Ishikawa (cell line): ENCODE results near the gene HAO1.

Source experiments
- CEBPB ChIP-seq: IDR thresholded peaks from 2 replicates; pipeline ENCODE4 v1.6.1; 2012
- CREB1 ChIP-seq: IDR thresholded peaks from 2 replicates; pipeline ENCODE4 v1.6.1; 2012; ENCODE audit warnings: low read depth
- EGR1 ChIP-seq: IDR thresholded peaks from 2 replicates; pipeline ENCODE4 v1.6.1; 2012
- EP300 ChIP-seq: IDR thresholded peaks from 2 replicates; pipeline ENCODE4 v1.6.1; 2012; ENCODE audit warnings: borderline replicate concordance
- FOXM1 ChIP-seq: IDR thresholded peaks from 2 replicates; pipeline ENCODE4 v1.6.1; 2012; ENCODE audit warnings: low read depth, borderline replicate concordance
- NFIC ChIP-seq: IDR thresholded peaks from 2 replicates; pipeline ENCODE4 v1.6.1; 2012
- RAD21 ChIP-seq: IDR thresholded peaks from 2 replicates; pipeline ENCODE4 v1.6.1; 2012; ENCODE audit warnings: low read depth
- REST ChIP-seq: IDR thresholded peaks from 2 replicates; pipeline ENCODE4 v1.6.1; 2012; ENCODE audit warnings: low read depth, mild to moderate bottlenecking
- TAF1 ChIP-seq: IDR thresholded peaks from 2 replicates; pipeline ENCODE4 v1.6.1; 2012; ENCODE audit warnings: low read depth, mild to moderate bottlenecking
- TCF12 ChIP-seq: IDR thresholded peaks from 2 replicates; pipeline ENCODE4 v1.6.1; 2012; ENCODE audit warnings: low read depth
- TEAD4 ChIP-seq: IDR thresholded peaks from 2 replicates; pipeline ENCODE4 v1.6.1; 2012
- YY1 ChIP-seq: IDR thresholded peaks from 2 replicates; pipeline ENCODE4 v1.6.1; 2012; ENCODE audit warnings: low read depth
- ZBTB7A ChIP-seq: IDR thresholded peaks from 2 replicates; pipeline ENCODE4 v1.6.1; 2012; ENCODE audit warnings: low read depth
- TF ChIP-seq, protein P1 (sequence below): IDR thresholded peaks from 2 replicates; pipeline ENCODE4 v1.6.1; 2012
- TF ChIP-seq, protein P2 (sequence below): IDR thresholded peaks from 2 replicates; pipeline ENCODE4 v1.6.1; 2012

Gene HAO1

GRCh38 chr20:7912551-7912950 lies 27.7 kb downstream of the HAO1 start:
- no peak for TF ChIP-seq TCF12
- no peak for TF ChIP-seq RAD21
- TF ChIP-seq NFIC: no peak
- no peak for TF ChIP-seq TEAD4
- TF ChIP-seq YY1: no peak
- no peak for TF ChIP-seq REST

- no peak for TF ChIP-seq ZBTB7A
- TF ChIP-seq CEBPB: no peak
- no peak for TF ChIP-seq CREB1
Measured at GRCh38 chr20:7911586-7912330, 28.5 kb downstream of the HAO1 start.

DNA sequence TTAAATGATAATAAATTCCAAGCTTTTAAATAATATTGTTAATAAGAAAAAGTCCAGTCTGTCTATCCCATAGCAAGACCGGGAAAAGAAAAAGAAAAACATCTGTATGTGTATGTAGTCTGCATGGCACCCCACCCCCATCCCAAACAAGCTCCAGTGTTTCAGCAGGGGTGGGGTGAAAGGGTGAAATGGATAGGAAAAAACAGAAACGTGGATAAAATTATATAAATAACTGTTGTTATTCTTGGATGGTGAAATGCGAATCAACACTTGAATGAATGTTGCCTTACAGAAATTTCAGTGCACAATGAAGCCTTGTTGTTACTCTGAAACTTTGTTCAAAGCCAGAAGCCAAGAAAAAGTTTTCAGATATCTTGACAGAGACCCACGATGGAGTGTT lies 31.4 kb downstream of the HAO1 start:
- no peak for TF ChIP-seq TAF1
- TF ChIP-seq REST: no peak
- no peak for TF ChIP-seq CREB1
- TF ChIP-seq CEBPB: no peak
- TF ChIP-seq FOXM1: no peak
- no peak for TF ChIP-seq ZBTB7A
- TF ChIP-seq EP300: no peak
- TF ChIP-seq EGR1: no peak
- no peak for TF ChIP-seq TCF12
- TF ChIP-seq RAD21: no peak
- no peak for TF ChIP-seq YY1
- TF ChIP-seq, protein P1, sequence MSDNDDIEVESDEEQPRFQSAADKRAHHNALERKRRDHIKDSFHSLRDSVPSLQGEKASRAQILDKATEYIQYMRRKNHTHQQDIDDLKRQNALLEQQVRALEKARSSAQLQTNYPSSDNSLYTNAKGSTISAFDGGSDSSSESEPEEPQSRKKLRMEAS: no peak
- no peak for TF ChIP-seq TEAD4
- TF ChIP-seq NFIC: no peak
- TF ChIP-seq, protein P2, sequence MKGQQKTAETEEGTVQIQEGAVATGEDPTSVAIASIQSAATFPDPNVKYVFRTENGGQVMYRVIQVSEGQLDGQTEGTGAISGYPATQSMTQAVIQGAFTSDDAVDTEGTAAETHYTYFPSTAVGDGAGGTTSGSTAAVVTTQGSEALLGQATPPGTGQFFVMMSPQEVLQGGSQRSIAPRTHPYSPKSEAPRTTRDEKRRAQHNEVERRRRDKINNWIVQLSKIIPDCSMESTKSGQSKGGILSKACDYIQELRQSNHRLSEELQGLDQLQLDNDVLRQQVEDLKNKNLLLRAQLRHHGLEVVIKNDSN: no peak

GRCh38 chr20:7903429-7903828 lies 36.8 kb downstream of the HAO1 start:
- TF ChIP-seq FOXM1 (no peak), YY1 (no peak), TEAD4 (no peak), EP300 (no peak), ZBTB7A (no peak), NFIC (no peak), TCF12 (no peak), TAF1 (no peak), RAD21 (no peak), CREB1 (no peak)
- TF ChIP-seq, protein P2: no peak

- no peak for TF ChIP-seq NFIC
- TF ChIP-seq RAD21: no peak
- no peak for TF ChIP-seq TAF1
- TF ChIP-seq REST: no peak
- TF ChIP-seq EGR1: no peak
- TF ChIP-seq EP300: no peak
- TF ChIP-seq TCF12: no peak
- no peak for TF ChIP-seq ZBTB7A
- TF ChIP-seq CEBPB: no peak
- no peak for TF ChIP-seq TEAD4
- TF ChIP-seq YY1: no peak
- no peak for TF ChIP-seq FOXM1
- TF ChIP-seq CREB1: no peak
- TF ChIP-seq, protein P1: no peak
- TF ChIP-seq, protein P2: no peak
Measured at GRCh38 chr20:7902879-7903278, 37.4 kb downstream of the HAO1 start.
